ENCODE data around the gene KITLG.

DNA sequence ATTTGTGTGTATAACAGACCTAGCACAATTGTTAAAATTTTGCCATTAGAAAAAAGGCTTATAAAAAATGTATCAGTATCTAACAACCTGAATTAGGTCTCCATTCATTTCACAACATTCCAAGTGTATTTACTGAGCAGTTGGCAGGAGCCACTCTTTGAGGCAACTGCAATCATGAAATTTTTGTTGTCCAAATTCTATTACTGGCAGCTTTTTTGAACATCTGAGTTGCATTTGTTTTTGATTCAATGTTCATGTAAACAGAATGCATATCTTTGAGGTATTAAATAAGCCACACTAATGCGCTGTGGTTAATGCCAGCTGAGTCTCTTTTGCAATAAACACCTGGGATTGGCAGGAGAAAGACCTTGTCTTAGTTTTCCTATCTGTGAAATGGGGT, 8.7 kb downstream of the KITLG start:
- TF ChIP-seq EP300 (IDR thresholded peaks at IDR 0.05; ENCODE audit: borderline replicate concordance): no peak
- TF ChIP-seq TAF1 (IDR thresholded peaks at IDR 0.05; ENCODE audit: low read depth): no peak
- no peak for TF ChIP-seq TEAD4 (IDR thresholded peaks at IDR 0.05)
- TF ChIP-seq, protein P1, sequence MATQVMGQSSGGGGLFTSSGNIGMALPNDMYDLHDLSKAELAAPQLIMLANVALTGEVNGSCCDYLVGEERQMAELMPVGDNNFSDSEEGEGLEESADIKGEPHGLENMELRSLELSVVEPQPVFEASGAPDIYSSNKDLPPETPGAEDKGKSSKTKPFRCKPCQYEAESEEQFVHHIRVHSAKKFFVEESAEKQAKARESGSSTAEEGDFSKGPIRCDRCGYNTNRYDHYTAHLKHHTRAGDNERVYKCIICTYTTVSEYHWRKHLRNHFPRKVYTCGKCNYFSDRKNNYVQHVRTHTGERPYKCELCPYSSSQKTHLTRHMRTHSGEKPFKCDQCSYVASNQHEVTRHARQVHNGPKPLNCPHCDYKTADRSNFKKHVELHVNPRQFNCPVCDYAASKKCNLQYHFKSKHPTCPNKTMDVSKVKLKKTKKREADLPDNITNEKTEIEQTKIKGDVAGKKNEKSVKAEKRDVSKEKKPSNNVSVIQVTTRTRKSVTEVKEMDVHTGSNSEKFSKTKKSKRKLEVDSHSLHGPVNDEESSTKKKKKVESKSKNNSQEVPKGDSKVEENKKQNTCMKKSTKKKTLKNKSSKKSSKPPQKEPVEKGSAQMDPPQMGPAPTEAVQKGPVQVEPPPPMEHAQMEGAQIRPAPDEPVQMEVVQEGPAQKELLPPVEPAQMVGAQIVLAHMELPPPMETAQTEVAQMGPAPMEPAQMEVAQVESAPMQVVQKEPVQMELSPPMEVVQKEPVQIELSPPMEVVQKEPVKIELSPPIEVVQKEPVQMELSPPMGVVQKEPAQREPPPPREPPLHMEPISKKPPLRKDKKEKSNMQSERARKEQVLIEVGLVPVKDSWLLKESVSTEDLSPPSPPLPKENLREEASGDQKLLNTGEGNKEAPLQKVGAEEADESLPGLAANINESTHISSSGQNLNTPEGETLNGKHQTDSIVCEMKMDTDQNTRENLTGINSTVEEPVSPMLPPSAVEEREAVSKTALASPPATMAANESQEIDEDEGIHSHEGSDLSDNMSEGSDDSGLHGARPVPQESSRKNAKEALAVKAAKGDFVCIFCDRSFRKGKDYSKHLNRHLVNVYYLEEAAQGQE (IDR thresholded peaks at IDR 0.05; ENCODE audit: low read depth): no peak
- no peak for TF ChIP-seq YY1 (IDR thresholded peaks at IDR 0.05; ENCODE audit: low read depth)
- TF ChIP-seq CREB1 (IDR thresholded peaks at IDR 0.05; ENCODE audit: low read depth): no peak
- TF ChIP-seq, protein P2, sequence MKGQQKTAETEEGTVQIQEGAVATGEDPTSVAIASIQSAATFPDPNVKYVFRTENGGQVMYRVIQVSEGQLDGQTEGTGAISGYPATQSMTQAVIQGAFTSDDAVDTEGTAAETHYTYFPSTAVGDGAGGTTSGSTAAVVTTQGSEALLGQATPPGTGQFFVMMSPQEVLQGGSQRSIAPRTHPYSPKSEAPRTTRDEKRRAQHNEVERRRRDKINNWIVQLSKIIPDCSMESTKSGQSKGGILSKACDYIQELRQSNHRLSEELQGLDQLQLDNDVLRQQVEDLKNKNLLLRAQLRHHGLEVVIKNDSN (IDR thresholded peaks at IDR 0.05): no peak
- no peak for TF ChIP-seq RAD21 (IDR thresholded peaks at IDR 0.05; ENCODE audit: low read depth)
- TF ChIP-seq CEBPB (IDR thresholded peaks at IDR 0.05): no peak

Data from Ishikawa (cell line).